SK-N-MC (cell line): ENCODE data around the gene LINGO4.

Source experiments
- EZH2 ChIP-seq: fragments of 200-600 bp; sonication (generic); IDR thresholded peaks from one replicate; pipeline ENCODE4 v1.6.1; 2017; ENCODE audit warnings: antibody characterized with exemption
- FOXP2 ChIP-seq: optimal IDR thresholded peaks from 2 replicates; pipeline ENCODE3; 2011; ENCODE audit warnings: mild to moderate bottlenecking, moderate library complexity; ENCODE audit not compliant: insufficient read depth; ENCODE audit errors: extremely low read length, control extremely low read depth
- POLR2AphosphoS5 ChIP-seq: IDR thresholded peaks from 2 replicates; pipeline ENCODE4 v1.6.1; 2012; ENCODE audit warnings: mild to moderate bottlenecking, low read depth, low read length, borderline replicate concordance

DNA sequence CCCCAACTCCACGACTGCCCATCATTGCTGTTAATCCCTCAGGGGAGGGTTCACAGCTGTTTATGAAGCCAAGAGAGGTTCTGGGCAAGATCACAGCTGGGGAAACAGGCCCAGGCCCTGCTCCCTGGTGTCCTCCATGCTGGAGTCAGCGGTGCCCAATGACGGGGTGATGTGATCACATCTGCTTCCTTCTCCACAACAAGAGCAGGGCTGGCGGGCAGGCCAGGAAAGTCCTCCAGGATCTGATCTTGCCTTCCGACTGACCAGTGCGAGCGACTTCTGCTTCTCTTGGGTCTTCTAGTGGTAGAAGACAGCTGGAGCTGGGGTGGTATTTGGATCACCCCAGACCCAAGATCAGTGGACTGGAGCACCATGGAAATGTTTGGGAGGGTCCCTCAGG is 951 bp upstream of the LINGO4 start:
- no peak for TF ChIP-seq POLR2AphosphoS5
- no peak for TF ChIP-seq EZH2
- no peak for TF ChIP-seq FOXP2
